GM19239 (cell line): ENCODE data around the gene MED15.
A peak's percentile ranks its signal among the peaks of the same experiment; 100 is the strongest.
"Not testable (repeated sequence)": the region's sequence is repeated elsewhere in the genome, so short reads cannot be mapped to it uniquely, and the experiment has no call there.

Source experiments
- DNase-seq: peaks from one replicate; pipeline ENCODE4 v3.0.0; 2011; ENCODE audit warnings: low spot score; ENCODE audit not compliant: insufficient read length
- FAIRE-seq: peaks from 2 replicates; lab custom pipeline; 2011; peaks lifted over from hg19 to GRCh38; lab: Jason Lieb, UNC

MED15 gene

DNA sequence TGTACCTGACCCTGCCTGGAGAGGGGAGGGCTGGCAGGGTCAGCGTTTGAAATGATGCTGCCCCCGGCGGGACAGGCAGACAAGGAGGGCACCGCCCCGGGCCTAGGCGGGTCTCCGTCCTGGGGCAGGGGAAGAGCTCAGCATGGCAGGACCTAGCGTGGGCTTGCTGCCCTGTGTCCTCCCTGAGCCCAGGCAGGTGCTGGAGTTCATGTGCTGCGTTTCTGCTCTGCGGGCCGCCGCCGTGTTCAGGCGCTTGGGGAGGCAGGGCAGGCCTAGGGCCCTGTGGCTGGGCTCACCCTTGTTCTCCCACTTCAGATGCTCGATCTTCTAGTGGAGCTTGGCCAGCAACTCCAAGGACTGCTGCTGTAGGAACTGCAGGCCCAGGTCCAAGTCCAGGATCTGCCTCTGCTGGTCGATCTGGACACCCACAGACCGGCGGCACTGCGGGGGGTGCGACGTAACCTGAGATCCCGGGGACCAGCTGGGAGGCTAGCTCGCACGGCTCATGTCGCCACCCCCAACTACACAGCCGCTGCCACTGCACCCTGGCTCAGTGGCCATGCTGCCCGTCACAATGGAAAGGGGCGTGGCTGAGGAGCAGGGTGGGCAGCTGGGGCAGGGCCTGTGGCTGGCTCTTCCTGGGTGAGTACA, 84.4 kb downstream of the MED15 start:
- DNase-seq: no peak
- no peak for FAIRE-seq

DNA sequence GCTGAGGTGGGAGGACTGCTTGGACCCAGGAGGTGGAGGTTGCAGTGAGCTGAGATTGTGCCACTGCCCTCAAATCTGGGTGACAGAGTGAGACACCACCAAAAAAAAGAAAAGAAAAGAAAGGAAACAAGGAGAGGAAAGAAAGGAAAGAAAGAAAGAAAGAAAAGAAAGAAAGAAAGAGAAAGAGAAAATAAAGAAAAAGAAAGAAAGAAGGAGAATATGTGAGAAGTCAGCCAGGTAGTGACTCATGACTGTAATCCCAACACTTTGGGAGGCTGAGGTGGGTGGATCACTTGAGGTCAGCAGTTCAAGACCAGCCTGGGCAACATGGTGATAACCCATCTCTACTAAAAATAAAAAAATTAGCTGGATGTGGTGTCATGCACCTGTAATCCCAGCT, 86.6 kb downstream of the MED15 start:
- DNase-seq, FAIRE-seq: not testable (repeated sequence)

DNA sequence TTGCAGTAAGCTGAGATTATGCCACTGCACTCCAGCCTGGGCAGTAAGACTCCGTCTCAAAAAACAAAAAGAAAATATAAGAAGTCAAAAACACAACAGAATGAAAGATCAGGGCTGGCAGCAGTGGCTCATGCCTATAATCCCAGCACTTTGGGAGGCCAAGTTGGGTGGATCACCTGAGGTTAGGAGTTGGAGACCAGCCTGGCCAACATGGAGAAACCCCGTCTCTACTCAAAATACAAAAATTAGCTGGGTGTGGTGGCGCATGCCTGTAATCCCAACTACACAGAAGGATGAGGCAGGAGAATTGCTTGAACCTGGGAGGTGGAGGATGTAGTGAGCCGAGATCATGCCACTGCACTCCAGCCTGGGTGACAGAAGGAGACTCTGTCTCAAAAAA, 87.1 kb downstream of the MED15 start:
- DNase-seq, FAIRE-seq: not testable (repeated sequence)

DNA sequence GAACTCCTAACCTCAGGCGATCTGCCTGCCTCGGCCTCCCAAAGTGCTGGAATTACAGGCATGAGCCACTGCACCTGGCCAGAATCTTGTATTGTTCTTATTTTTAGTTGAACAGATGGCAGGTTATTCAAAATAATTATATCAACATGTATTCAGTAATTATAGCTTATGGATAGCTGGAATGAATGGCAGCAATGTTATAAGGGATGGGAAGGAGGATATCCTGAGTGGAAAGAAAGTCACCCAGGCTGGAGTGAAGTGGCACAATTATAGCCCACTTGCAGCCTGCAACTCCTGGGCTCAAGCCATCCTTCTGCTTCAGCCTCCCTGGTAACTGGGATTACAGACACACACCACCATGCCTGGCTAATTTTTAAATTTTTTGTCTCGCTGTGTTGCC, 88.1 kb downstream of the MED15 start:
- FAIRE-seq: no peak
- no peak for DNase-seq

DNA sequence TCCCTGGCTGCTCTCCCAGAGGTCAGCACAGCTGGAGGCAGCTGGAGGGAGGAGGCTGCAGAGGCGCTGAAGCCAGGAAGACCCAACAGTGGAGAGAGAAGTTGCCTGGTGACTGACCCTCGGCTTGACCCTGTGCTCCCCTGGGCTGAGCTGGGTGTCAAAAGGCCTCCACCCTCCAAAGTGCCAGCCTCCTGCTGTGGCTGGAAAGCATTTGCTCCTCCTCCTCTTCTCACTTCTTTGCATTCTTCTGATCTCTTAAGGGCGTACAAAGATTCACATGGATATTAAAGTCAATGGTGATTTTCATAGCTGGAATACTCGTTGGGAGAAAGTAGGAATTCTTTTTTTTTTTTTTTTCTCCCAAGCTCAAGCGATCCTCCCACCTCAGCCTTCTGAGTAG, 91.7 kb downstream of the MED15 start:
- FAIRE-seq (no peak), DNase-seq (no peak)

DNA sequence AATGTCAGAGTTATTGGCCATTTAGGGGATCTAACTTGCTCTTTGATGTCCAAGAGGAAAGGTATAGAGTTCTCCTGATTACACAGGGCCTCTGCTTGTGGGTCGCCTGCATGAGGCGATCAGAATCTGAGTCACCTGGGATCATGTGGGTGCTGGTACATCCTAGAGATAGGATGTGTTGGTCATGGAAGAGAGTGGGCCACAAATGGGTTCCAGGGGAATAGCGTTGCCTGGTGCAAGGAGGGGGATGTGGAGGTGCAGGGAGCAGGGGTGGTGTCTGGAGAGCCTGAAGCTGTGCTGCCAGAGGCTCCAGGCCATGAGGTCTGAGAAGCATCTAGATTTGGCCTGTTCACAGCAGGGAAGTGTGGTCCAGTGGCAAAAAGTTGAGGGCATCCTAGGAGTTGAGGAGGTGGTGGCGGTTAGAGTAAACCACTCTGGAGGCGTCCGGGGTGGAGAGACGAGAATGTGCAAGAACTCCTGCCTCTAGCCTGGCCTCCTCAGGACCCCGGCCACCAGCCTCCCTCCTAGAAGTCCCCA, 92.8 kb downstream of the MED15 start:
- no peak for FAIRE-seq

DNA sequence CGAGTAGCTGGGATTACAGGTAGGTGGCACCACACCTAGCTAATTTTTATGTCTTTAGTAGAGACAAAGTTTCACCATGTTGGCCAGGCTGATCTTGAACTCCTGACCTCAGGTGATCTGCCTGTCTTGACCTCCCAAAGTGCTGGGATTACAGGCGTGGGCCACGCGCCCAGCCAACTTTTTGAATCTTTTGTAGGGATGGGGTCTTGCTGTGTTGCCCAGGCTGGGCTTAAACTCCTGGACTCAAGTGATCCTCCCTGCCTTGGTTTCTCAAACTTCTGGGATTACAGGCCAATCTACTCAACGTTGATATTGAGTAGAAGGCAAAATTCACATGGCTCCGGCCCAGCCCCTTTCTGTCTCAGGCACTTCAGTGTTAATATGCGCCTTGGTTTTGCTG, 93.9 kb downstream of the MED15 start:
- no peak for FAIRE-seq
- no peak for DNase-seq

More for the DNA sequence above, 92.8 kb downstream of the MED15 start:
- DNase-seq: no peak

DNA sequence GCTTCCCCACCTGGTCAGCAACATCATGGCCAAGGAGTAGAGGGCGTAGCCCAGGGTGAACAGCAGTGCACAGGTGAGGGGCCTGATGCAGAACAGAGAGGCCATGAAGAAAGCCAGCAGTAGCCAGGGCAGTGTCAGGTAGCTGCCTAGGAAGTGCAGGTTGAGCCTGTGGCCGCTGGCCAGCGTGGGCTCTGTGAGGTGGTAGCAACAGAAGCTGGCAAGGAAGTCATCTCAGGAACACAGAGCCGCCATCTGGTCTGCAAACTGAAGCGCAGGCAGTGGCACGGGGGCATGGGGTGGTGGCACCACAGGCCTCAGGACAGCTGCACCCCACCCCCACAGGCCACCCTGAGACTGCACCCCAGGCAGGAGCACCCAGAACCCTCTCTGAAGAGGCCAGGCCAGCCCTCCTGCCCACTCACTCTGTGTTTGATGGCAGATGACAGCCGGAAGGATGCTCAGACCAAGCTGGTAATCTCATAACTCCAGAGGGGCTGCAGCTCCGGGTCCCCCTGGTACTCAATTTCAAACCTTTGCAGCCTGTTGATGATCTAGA, 95.3 kb downstream of the MED15 start:
- FAIRE-seq: no peak
- DNase-seq: no peak

DNA sequence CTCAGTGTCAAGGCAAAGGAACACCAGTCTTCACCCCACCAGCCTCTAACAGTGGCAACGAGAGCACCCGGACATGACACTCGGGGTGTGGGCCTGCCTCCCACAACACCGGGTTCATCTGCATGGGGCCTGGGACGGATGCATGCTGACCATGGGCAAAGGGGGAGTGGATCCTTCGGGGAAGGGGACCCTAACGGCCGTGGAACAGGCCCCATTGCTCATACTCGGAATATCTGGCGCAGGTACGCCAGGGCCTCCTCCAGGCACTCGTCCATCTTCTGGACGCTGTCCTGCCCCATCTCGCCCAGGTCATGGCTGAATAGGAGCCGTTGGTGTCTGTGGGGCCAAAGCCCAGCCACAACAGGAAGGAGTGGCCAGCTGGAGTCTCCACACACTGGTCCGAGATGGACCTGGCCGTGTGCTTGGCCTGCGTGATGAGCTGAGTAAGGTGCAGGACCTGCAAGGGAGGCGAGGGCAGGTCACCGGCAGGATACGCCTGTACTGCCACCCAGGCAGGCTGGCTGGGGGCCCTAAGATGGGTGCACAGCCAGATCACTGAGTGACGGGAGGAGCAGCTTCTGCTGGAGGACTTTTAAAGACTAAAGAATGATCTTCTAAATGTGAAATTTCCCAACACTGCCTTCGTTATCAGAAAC, 96.8 kb downstream of the MED15 start:
- FAIRE-seq (no peak), DNase-seq (no peak)

DNA sequence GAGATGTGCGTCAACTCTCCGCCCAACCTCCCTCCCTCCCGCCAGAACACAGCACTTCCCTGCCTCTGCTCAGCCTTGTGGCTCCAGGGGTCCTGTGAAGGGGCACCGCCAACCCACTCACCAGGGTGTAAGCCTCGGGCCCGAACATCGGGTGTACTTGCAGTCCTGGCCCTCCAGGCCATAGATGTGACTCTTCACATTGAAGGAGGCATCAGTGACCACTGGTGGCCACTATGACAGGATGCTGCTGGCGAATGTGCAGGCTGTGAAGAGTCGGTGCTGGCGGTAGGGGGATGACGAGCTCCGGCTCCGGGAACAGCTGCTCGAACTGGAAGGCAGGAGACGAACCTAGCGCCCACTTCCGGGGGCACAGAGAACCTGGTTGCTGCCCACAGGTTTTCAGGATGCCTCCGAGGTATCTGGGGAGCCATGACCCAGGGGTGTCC, 97.4 kb downstream of the MED15 start:
- DNase-seq: no peak
- FAIRE-seq: no peak

DNA sequence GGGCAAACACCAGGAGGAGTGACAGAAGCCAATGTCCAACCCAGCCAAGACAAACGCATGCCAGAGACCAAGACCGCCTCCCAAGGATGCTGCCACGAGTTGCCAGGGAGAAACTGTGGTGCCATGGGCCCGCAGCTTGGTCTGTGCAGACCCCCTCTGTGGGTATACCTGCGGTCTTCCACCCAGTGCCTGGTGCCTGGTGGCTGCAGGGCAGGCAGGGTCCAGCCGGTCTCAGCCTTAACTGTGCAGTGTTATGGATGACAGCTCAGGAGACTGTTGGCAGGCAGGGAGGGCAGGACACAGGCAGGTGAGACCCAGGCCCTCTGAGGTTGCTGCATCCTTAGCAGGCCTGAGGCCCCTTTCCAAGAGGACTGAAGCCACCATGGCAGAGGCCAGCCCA, 97.9 kb downstream of the MED15 start:
- FAIRE-seq (no peak), DNase-seq (no peak)

DNA sequence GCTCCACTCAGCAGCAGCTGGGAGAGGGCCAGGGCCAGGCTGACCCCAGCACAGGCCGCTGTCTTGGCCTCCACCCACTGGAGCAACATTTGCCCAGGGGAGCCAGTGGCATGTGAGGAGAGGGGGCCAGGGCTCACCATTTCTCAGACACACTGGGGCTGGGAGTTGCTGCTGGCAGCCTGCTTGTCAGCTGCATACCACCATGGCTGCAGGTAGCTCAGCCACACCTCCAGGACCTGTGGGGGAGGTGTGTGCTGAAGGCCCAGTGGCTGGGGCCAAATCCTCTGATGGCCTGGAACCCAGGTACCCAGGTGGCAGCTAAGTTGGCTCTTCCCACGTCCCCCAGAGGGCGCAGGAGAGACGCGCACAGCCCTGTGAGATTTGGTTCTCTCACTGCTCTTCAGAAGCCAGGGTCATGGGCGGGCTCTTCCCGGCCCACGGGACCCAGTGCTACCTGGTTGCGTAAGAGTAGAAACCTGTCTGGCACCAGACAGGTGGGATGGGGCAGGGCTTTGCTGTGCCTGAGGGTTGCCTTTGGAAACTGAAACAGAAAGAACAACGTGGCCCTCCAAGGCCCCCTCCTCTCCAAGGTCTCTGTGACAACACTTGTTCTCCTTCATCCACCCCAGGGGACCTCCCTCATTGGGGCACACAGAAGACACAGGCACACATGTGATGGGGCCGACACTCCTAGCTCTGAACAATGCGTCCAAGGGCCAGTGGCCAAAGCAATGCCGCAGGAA, 98.8 kb downstream of the MED15 start:
- FAIRE-seq: peak; percentile 83
- DNase-seq: peak; percentile 75

DNA sequence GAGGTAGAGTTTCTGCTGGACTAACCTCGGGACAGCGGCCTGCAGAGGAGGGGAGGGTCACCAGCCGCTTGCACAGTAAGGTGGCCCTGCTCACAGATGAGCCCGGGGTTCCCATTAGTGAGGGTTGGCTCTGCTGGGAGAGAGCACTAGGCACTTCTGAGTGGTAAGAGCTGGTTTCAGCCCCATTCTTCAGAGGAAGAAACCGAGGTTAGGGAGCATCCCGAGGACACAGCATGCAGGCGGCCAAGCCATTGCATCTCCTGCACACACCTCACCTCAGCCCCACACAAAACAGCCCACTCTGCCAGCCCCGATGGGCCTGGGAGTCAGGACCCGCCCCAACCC, 99.3 kb downstream of the MED15 start:
- FAIRE-seq: no peak
- no peak for DNase-seq

DNA sequence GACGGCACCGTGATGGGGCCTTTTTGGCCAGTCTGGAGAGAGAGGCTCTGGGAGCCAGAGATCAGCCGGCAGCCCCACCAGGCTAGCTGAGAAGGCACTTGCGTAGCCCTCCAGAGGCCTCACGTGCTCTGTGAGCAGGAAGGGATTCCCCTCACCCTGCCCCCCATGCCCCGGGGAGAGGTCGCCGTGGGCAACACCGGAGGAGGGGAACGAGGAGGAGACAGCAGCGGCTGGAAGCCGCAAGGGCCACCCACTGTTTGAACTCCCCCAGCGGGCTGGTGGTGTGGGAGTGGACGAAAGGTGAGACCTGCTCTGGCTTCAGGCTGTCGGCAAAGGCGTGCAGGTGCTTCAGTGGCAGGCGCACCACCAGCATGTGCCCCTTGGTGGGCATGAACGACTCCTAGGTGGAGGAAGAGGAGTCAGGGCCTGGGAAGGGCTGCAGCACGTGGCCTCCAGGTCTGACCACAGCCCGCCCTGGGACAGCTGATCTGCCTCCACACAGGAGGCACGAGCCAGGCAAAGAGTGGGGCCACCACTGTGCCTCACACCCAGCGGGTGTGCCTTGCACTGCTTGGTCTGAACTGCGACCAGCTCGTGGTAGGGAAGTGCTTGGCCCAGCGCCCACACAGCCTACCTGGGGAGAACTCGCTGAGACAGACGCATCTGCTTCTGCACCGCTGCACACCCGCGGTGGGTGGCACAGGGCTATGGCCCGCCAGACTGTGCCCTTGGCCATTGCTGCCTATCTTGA, 99.9 kb downstream of the MED15 start:
- FAIRE-seq (no peak), DNase-seq (no peak)

DNA sequence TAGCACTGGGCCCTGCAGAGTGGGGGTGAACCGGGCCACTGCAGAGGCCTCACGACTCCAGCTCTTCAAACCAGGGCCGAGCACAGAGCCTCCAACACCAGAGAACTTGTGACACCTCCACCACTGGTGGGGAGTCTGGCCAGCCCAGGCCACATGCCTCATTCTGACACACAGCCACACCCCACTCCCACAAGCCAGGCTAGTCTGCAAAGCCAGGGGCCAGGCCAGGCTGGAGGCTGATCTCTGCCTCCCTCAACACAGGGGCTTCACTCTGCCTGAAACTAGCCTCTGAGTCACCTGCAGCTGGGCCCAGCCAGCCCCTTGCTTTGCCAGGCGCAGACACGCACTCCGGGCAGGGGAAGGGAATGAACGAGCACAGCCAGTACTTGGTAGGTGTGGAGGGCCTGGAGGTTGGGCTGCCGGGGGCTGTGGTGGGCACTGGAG, 102.9 kb downstream of the MED15 start:
- DNase-seq: no peak
- FAIRE-seq: no peak

DNA sequence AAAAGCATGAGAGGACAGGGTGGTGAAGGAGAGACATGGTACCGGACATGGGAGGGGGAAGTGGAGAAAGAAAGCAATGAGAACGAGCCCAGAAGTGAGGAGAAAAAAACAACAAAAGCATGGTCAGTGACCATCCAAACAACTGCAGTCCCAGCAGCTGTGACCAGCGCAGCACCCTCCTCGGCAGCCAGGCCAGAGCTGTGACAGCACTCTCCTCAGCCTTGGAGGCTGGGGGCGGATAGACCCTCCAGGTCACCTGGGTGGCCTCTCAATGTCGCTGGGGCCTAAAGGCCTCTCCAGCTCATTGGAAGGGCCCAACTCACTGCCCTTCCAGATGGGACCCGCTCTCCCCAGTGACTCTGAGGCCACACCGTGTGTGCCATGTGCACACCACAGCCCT, 103.3 kb downstream of the MED15 start:
- FAIRE-seq: no peak

DNA sequence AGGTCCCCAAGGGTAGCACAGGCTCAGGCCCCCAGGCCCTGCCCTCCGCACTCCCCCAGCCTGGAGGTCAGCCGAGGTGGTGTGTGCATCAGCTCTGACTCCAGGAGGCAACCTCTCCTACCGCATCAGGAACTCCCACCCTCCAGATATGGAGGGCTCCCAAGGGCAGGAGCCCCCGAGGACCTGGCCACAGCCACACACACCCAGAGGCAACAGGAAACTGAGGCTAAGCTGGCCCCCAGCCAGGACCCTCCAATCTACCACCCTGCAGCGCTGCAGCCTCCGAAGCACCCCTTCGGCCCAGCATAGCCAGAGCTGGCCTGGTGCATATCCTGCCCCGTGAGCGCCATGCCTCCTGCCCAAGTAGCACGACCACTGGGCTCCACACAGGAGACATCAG, 104.0 kb downstream of the MED15 start:
- DNase-seq: no peak
- no peak for FAIRE-seq

More for the DNA sequence above, 103.3 kb downstream of the MED15 start:
- no peak for DNase-seq

DNA sequence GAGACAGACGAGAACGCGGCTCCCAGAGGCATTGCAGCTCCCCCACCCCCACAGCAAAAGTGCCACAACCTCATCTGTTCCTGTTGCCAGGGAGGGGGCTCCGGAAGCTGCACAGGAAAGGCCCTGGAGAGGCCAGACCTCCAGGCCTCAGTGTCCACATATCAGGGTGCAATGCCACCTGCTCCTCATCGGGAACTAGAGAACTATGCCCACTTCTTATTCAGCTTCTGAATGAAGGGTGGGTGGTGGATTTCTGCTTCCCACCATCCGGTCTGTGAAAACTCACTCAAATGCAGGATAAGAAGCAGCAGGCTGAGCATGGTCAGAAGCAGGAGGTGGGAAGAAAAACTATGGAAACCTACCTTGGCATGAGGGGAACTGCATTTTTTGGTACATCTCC, 105.9 kb downstream of the MED15 start:
- no peak for DNase-seq
- FAIRE-seq: no peak

DNA sequence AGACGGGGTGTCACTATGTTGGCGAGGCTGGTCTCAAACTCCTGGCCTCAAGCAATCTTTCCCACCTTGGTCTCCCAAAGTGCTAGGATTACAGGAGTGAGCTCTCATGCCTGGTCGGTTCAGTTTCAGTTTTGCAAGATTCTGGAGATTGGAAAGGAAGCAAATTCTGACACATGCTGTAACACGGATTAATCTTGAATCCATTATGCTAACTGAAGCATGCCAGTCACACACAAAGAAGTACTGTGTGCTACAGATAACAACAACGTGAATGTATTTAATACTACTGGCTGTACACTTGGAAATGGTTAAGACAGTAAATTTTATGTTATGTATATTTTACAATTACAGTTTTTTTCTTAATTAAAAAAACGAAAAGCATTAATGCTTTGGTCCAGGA, 107.6 kb downstream of the MED15 start:
- FAIRE-seq: no peak
- no peak for DNase-seq
